RWPE2 (cell line): Measurements from ENCODE around the gene CSGALNACT2.

ENCODE experiments used
- ATAC-seq: fragments of 200-7000 bp; cut with Tn5 transposase; 3 replicates; pipeline ENCODE4 v1.9.1; 2021; ENCODE audit warnings: low read depth
- DNase-seq: peaks from one replicate; pipeline ENCODE4 v3.0.0-alpha.2; 2020; ENCODE audit warnings: low spot score
- H3K27ac ChIP-seq: fragments of 450-650 bp; 2 replicates; pipeline ENCODE4 v1.5.1; 2017; ENCODE audit warnings: mild to moderate bottlenecking; ENCODE audit not compliant: poor library complexity, severe bottlenecking
- H3K27me3 ChIP-seq: fragments of 250-450 bp; sonication (Bioruptor Pico); 2 replicates; pipeline ENCODE4 v1.5.1; 2021; ENCODE audit warnings: mild to moderate bottlenecking, moderate library complexity; ENCODE audit not compliant: insufficient read depth, poor library complexity, severe bottlenecking
- H3K36me3 ChIP-seq: fragments of 250-450 bp; sonication (Bioruptor Pico); 2 replicates; pipeline ENCODE4 v1.5.1; 2020; ENCODE audit warnings: low read depth, mild to moderate bottlenecking, moderate library complexity
- H3K4me1 ChIP-seq: fragments of 250-450 bp; sonication (Bioruptor Pico); 2 replicates; pipeline ENCODE4 v1.5.1; 2021; ENCODE audit warnings: mild to moderate bottlenecking, moderate library complexity; ENCODE audit not compliant: insufficient read depth, poor library complexity, severe bottlenecking
- H3K4me3 ChIP-seq: fragments of 250-450 bp; sonication (Bioruptor Pico); 2 replicates; pipeline ENCODE4 v1.5.1; 2021; ENCODE audit warnings: mild to moderate bottlenecking, moderate library complexity; ENCODE audit not compliant: severe bottlenecking
- H3K9me3 ChIP-seq: fragments of 250-450 bp; sonication (Bioruptor Pico); 2 replicates; pipeline ENCODE4 v1.5.1; 2021; ENCODE audit warnings: mild to moderate bottlenecking, moderate library complexity; ENCODE audit not compliant: severe bottlenecking
- CTCF ChIP-seq: fragments of 450-650 bp; IDR thresholded peaks from one replicate; pipeline ENCODE4 v1.5.1; 2017; ENCODE audit warnings: mild to moderate bottlenecking, moderate library complexity; ENCODE audit not compliant: poor library complexity, severe bottlenecking

The CSGALNACT2 gene

GRCh38 chr10:43172645-43173044 lies 34.4 kb downstream of the CSGALNACT2 start:
- Histone ChIP-seq H3K4me1 (no peaks in the 10 kb centered on the region), H3K4me3 (no peak overlapping the region), H3K9me3 (no peaks in the 10 kb centered on the region), H3K27me3 (no peaks in the 10 kb centered on the region), H3K27ac (no peak overlapping the region), H3K36me3 (peaks cover 49% of the 10 kb centered on the region)
- no peak for TF ChIP-seq CTCF
- DNase-seq: no peak
- ATAC-seq: no peak

DNA sequence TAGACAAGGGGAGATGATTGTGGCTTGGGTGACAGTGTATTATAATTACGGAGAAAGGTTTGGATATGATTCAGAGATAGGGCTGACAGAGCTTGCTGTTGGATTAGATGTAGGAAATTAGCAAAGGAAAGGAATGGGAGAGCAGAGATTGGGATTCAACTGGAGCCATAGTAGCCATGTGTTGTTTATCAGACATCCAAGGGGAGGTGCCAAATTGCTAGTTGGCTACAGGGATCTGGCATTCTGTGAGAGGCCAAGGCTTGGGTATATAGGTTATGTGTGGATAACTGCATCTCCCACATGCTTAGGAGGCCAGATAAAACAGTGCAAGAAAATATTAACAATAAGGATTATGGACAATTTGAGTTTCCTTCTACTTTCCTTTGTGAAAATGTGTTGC lies 34.9 kb downstream of the CSGALNACT2 start:
- no peak for DNase-seq
- no peak for TF ChIP-seq CTCF
- no peaks in the 10 kb centered on the region for H3K27me3 ChIP-seq
- H3K36me3 ChIP-seq: peaks cover 53% of the 10 kb centered on the region
- H3K9me3 ChIP-seq: no peaks in the 10 kb centered on the region
- H3K27ac ChIP-seq: no peak overlapping the region
- H3K4me1 ChIP-seq: no peaks in the 10 kb centered on the region
- no peak overlapping the region for H3K4me3 ChIP-seq
- no peak for ATAC-seq

DNA sequence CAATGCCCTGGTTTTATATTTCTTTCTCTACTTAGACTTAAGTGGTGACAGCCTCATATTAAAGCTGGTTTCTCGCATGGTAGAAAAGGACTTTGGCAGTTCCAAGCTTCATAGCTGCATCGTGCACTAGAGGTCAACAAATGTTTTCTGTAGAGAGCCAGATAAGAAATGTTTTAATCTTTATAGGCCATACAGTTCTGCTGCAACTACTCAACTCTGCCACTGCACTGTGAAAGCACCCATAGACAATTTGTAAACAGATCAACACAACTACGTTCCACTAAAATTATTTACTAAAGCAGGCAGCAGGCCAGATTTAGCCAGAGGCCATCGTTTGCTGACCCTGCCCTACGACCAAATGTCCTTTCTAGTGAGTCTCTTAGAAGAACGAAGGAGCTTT lies 36.7 kb downstream of the CSGALNACT2 start:
- Histone ChIP-seq H3K27me3 (no peaks in the 10 kb centered on the region), H3K4me3 (no peak overlapping the region), H3K27ac (no peak overlapping the region), H3K36me3 (peaks cover 51% of the 10 kb centered on the region), H3K9me3 (no peaks in the 10 kb centered on the region), H3K4me1 (no peaks in the 10 kb centered on the region)
- no peak for TF ChIP-seq CTCF
- no peak for DNase-seq
- ATAC-seq: no peak

GRCh38 chr10:43176271-43176670 lies 38.0 kb downstream of the CSGALNACT2 start:
- peaks cover 50% of the 10 kb centered on the region for H3K36me3 ChIP-seq
- no peak for TF ChIP-seq CTCF
- no peaks in the 10 kb centered on the region for H3K9me3 ChIP-seq
- H3K27ac ChIP-seq: no peak overlapping the region
- ATAC-seq: no peak
- H3K4me1 ChIP-seq: no peaks in the 10 kb centered on the region
- no peak for DNase-seq
- no peak overlapping the region for H3K4me3 ChIP-seq
- no peaks in the 10 kb centered on the region for H3K27me3 ChIP-seq

GRCh38 chr10:43177595-43177994 lies 39.4 kb downstream of the CSGALNACT2 start:
- TF ChIP-seq CTCF: no peak
- no peaks in the 10 kb centered on the region for H3K9me3 ChIP-seq
- no peak overlapping the region for H3K4me3 ChIP-seq
- H3K27ac ChIP-seq: no peak overlapping the region
- DNase-seq (no peak), ATAC-seq (no peak)
- no peaks in the 10 kb centered on the region for H3K4me1 ChIP-seq
- no peaks in the 10 kb centered on the region for H3K27me3 ChIP-seq
- peaks cover 40% of the 10 kb centered on the region for H3K36me3 ChIP-seq
